SJCRH30 (cell line): Measurements from ENCODE around the gene SLC2A13. TPM values are rescaled to one million over a fixed set of nuclear protein-coding genes. Genes with fewer than 3 reads are reported as not detected.

Experiments
- DNase-seq, 2 experiments: peaks; one replicate each; pipeline ENCODE4 v3.0.0-alpha.2; 2015 to 2020
- H3K27ac ChIP-seq: fragments of 250-450 bp; sonication (Bioruptor Pico); 2 replicates; pipeline ENCODE4 v1.5.1; 2020; ENCODE audit warnings: mild to moderate bottlenecking, moderate library complexity
- H3K27me3 ChIP-seq: fragments of 250-450 bp; sonication (Bioruptor Pico); 2 replicates; pipeline ENCODE4 v1.5.1; 2020; ENCODE audit warnings: mild to moderate bottlenecking, moderate library complexity
- H3K36me3 ChIP-seq: fragments of 250-450 bp; sonication (Bioruptor Pico); 2 replicates; pipeline ENCODE4 v1.5.1; 2020; ENCODE audit warnings: mild to moderate bottlenecking, moderate library complexity
- H3K4me1 ChIP-seq: fragments of 250-450 bp; sonication (Bioruptor Pico); 2 replicates; pipeline ENCODE4 v1.5.1; 2020; ENCODE audit warnings: mild to moderate bottlenecking, moderate library complexity
- H3K4me3 ChIP-seq: fragments of 250-450 bp; sonication (Bioruptor Pico); 2 replicates; pipeline ENCODE4 v1.5.1; 2020; ENCODE audit warnings: mild to moderate bottlenecking, moderate library complexity
- H3K9me3 ChIP-seq: fragments of 250-450 bp; sonication (Bioruptor Pico); replicated peaks from 2 replicates; pipeline ENCODE4 v1.5.1; 2020; ENCODE audit warnings: mild to moderate bottlenecking, moderate library complexity
- total RNA-seq: library from RNA; depleted of rRNA; stranded (reverse); fragments of >200 nt; shearing (Covaris generic); gene quantifications from 2 replicates; pipeline ENCODE4 v1.2.3, GENCODE V29; 2014

The SLC2A13 gene
- total RNA-seq, 1 experiment from 2014 or later: 11.1 TPM

- Histone ChIP-seq H3K27ac (no peak overlapping the region), H3K36me3 (no peaks in the 10 kb centered on the region), H3K27me3 (no peaks in the 10 kb centered on the region), H3K9me3 (no peaks in the 10 kb centered on the region), H3K4me1 (peaks cover 1% of the 10 kb centered on the region; the same call in 1 of the 2 replicates), H3K4me3 (no peak overlapping the region)
- no peak for DNase-seq
Observed at GRCh38 chr12:40011775-40012129, 94.1 kb downstream of the SLC2A13 start.

GRCh38 chr12:40010899-40011774, 94.7 kb downstream of the SLC2A13 start:
- DNase-seq: peak; percentile 43 to 78
- H3K4me3 ChIP-seq: no peak overlapping the region

GRCh38 chr12:40002178-40003169, 103.4 kb downstream of the SLC2A13 start:
- H3K9me3 ChIP-seq: peaks cover 7% of the 10 kb centered on the region
- no peak for DNase-seq
- H3K27ac ChIP-seq: no peak overlapping the region
- H3K36me3 ChIP-seq: no peaks in the 10 kb centered on the region; the same call in 1 of the 2 replicates
- H3K4me1 ChIP-seq: peaks cover 2% of the 10 kb centered on the region; the same call in 1 of the 2 replicates
- H3K27me3 ChIP-seq: no peaks in the 10 kb centered on the region
- no peak overlapping the region for H3K4me3 ChIP-seq

More at GRCh38 chr12:40010899-40011774, 94.7 kb downstream of the SLC2A13 start:
- peaks cover 2% of the 10 kb centered on the region; the same call in 1 of the 2 replicates for H3K4me1 ChIP-seq
- H3K36me3 ChIP-seq: no peaks in the 10 kb centered on the region
- H3K27ac ChIP-seq: no peak overlapping the region
- no peaks in the 10 kb centered on the region for H3K9me3 ChIP-seq
- no peaks in the 10 kb centered on the region for H3K27me3 ChIP-seq

- no peak overlapping the region for H3K4me3 ChIP-seq
- H3K4me1 ChIP-seq: no peaks in the 10 kb centered on the region; the same call in 1 of the 2 replicates
- H3K27me3 ChIP-seq: no peaks in the 10 kb centered on the region
- no peak for DNase-seq
- H3K36me3 ChIP-seq: no peaks in the 10 kb centered on the region; the same call in 1 of the 2 replicates
- no peak overlapping the region for H3K27ac ChIP-seq
- peaks cover 7% of the 10 kb centered on the region for H3K9me3 ChIP-seq
Observed at GRCh38 chr12:40001406-40001805, 104.5 kb downstream of the SLC2A13 start.

- no peaks in the 10 kb centered on the region for H3K27me3 ChIP-seq
- no peak overlapping the region for H3K27ac ChIP-seq
- no peaks in the 10 kb centered on the region; the same call in 1 of the 2 replicates for H3K36me3 ChIP-seq
- no peak for DNase-seq
- no peak overlapping the region for H3K4me3 ChIP-seq
- H3K9me3 ChIP-seq: peaks cover 7% of the 10 kb centered on the region
- no peaks in the 10 kb centered on the region for H3K4me1 ChIP-seq
Observed at GRCh38 chr12:40000884-40001283, 105.0 kb downstream of the SLC2A13 start.

GRCh38 chr12:39993268-39993667, 112.6 kb downstream of the SLC2A13 start:
- Histone ChIP-seq H3K9me3 (peaks cover under 1% of the 10 kb centered on the region; the same call in 1 of the 2 replicates), H3K36me3 (no peaks in the 10 kb centered on the region), H3K4me3 (no peak overlapping the region), H3K27ac (no peak overlapping the region), H3K27me3 (no peaks in the 10 kb centered on the region), H3K4me1 (no peaks in the 10 kb centered on the region)
- DNase-seq: no peak

GRCh38 chr12:39990122-39991101, 115.5 kb downstream of the SLC2A13 start:
- Histone ChIP-seq H3K27ac (no peak overlapping the region), H3K27me3 (no peaks in the 10 kb centered on the region), H3K4me1 (no peaks in the 10 kb centered on the region), H3K36me3 (no peaks in the 10 kb centered on the region), H3K4me3 (no peak overlapping the region), H3K9me3 (no peaks in the 10 kb centered on the region)
- peak; percentile 56 to 75 for DNase-seq

- H3K36me3 ChIP-seq: no peaks in the 10 kb centered on the region
- no peaks in the 10 kb centered on the region for H3K4me1 ChIP-seq
- H3K9me3 ChIP-seq: no peaks in the 10 kb centered on the region
- H3K4me3 ChIP-seq: no peak overlapping the region
- H3K27me3 ChIP-seq: no peaks in the 10 kb centered on the region
- DNase-seq: no peak
- no peak overlapping the region for H3K27ac ChIP-seq
Observed at GRCh38 chr12:39989501-39989900, 116.4 kb downstream of the SLC2A13 start.

GRCh38 chr12:39988574-39988973, 117.3 kb downstream of the SLC2A13 start:
- Histone ChIP-seq H3K27me3 (no peaks in the 10 kb centered on the region), H3K4me1 (no peaks in the 10 kb centered on the region), H3K4me3 (no peak overlapping the region), H3K36me3 (no peaks in the 10 kb centered on the region), H3K27ac (no peak overlapping the region), H3K9me3 (no peaks in the 10 kb centered on the region)
- no peak for DNase-seq

- Histone ChIP-seq H3K36me3 (no peaks in the 10 kb centered on the region), H3K27ac (no peak overlapping the region), H3K4me3 (no peak overlapping the region), H3K27me3 (no peaks in the 10 kb centered on the region), H3K9me3 (no peaks in the 10 kb centered on the region), H3K4me1 (no peaks in the 10 kb centered on the region)
- no peak for DNase-seq
Observed at GRCh38 chr12:39986674-39987073, 119.2 kb downstream of the SLC2A13 start.

- no peaks in the 10 kb centered on the region for H3K4me1 ChIP-seq
- H3K4me3 ChIP-seq: no peak overlapping the region
Observed at GRCh38 chr12:39984670-39985069, 121.2 kb downstream of the SLC2A13 start.

GRCh38 chr12:39975374-39975918, 130.4 kb downstream of the SLC2A13 start:
- no peaks in the 10 kb centered on the region for H3K9me3 ChIP-seq
- no peaks in the 10 kb centered on the region for H3K27me3 ChIP-seq
- H3K4me3 ChIP-seq: no peak overlapping the region
- no peak for DNase-seq
- H3K36me3 ChIP-seq: no peaks in the 10 kb centered on the region
- H3K27ac ChIP-seq: no peak overlapping the region
- no peaks in the 10 kb centered on the region for H3K4me1 ChIP-seq

More at GRCh38 chr12:39984670-39985069, 121.2 kb downstream of the SLC2A13 start:
- no peaks in the 10 kb centered on the region for H3K9me3 ChIP-seq
- no peak for DNase-seq
- no peak overlapping the region for H3K27ac ChIP-seq
- no peaks in the 10 kb centered on the region for H3K27me3 ChIP-seq
- no peaks in the 10 kb centered on the region for H3K36me3 ChIP-seq

GRCh38 chr12:39972119-39972518, 133.8 kb downstream of the SLC2A13 start:
- Histone ChIP-seq H3K36me3 (no peaks in the 10 kb centered on the region), H3K4me1 (no peaks in the 10 kb centered on the region), H3K27me3 (no peaks in the 10 kb centered on the region), H3K4me3 (no peak overlapping the region), H3K27ac (no peak overlapping the region), H3K9me3 (no peaks in the 10 kb centered on the region)
- no peak for DNase-seq
